GM21717 (cell line): Measurements from ENCODE around the gene TMEM132D.

ENCODE experiments used
- ATAC-seq: cut with Tn5 transposase; IDR thresholded peaks from one replicate; pipeline ENCODE4 v1.9.1; 2021; ENCODE audit warnings: mild to moderate bottlenecking, moderate library complexity; ENCODE audit not compliant: unreplicated experiment

TMEM132D gene

DNA sequence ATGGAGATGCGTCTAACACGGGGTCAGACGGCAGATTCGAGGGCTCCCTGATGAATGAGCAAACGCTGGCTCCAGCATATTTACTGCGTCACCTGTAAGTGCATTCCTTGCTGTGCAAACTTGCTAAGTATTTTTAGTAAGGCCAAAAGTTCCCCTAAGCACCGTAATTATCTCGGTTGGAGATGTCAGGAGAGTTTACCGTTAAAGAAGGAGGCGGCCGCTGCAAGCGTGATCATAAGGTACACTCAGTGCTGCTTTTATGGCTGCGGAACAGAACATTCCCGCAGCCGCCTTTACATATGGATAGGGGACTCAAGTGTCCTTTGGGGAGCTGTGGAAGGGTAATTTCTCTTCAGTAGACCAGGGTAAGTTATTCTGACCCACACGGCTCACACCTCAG, 875.0 kb downstream of the TMEM132D start:
- ATAC-seq = no peak

- no peak for ATAC-seq
Measured at GRCh38 chr12:129025055-129025454, 878.8 kb downstream of the TMEM132D start.
